Psoas muscle (tissue), 8 donors: ENCODE data around the gene SCNM1. TPM values are rescaled to one million over a fixed set of nuclear protein-coding genes. Genes with fewer than 3 reads are reported as not detected.
"Not testable (repeated sequence)": the region's sequence is repeated elsewhere in the genome, so short reads cannot be mapped to it uniquely, and the experiment has no call there.

Experiments
- ATAC-seq, 4 donors: fragments of 200-7000 bp; cut with Tn5 transposase; one replicate each; pipeline ENCODE4 v1.9.1; 2020; ENCODE audit warnings: moderate library complexity in 3 of 4, mild to moderate bottlenecking in 2 of 4
- DNase-seq, 2 donors: peaks; one replicate each; pipeline ENCODE4 v3.0.0-alpha.2; 2020
- H3K27ac ChIP-seq: fragments of 200-600 bp; one replicate; pipeline ENCODE4 v1.8.0; 2022
- H3K27me3 ChIP-seq, 3 donors: fragments of 200-600 bp in 1 of 3; one replicate each; pipeline versions ENCODE4 v1.6.1 to v1.8.0; 2013 to 2022; ENCODE audit warnings: low read length in 2 of 3, mild to moderate bottlenecking in 2 of 3, moderate library complexity in 1 of 3; ENCODE audit not compliant: insufficient read depth in 3 of 3
- H3K36me3 ChIP-seq, 2 donors: fragments of 200-600 bp in 1 of 2; one replicate each; pipeline versions ENCODE4 v1.6.1 to v1.8.0; 2013 to 2022; ENCODE audit warnings: low read depth in 1 of 2, mild to moderate bottlenecking in 1 of 2, moderate library complexity in 1 of 2; ENCODE audit not compliant: insufficient read depth in 1 of 2
- H3K4me1 ChIP-seq: fragments of 200-600 bp; one replicate; pipeline ENCODE4 v1.8.0; 2022
- H3K4me3 ChIP-seq: fragments of 200-600 bp; one replicate; pipeline ENCODE4 v1.8.0; 2022; ENCODE audit warnings: mild to moderate bottlenecking
- H3K9me3 ChIP-seq: fragments of 200-600 bp; one replicate; pipeline ENCODE4 v1.8.0; 2022
- WGBS, 3 donors: extraction: QIAGEN DNeasy Blood & Tissue Kit; methylation state at CpG; one replicate each; pipeline versions ENCODE4 v1.1.6 to v1.1.7; 2013; 5-methylcytosine and 5-hydroxymethylcytosine counted together
- intact Hi-C, 2 donors: fragments of 100-400 bp; cut with DNase I; formaldehyde crosslinking; loops; one replicate each; pipeline versions ENCODE4 v1.11.0 to v1.14.2; 2022
- polyA plus RNA-seq, 3 donors: library from polyadenylated mRNA; stranded (reverse); fragments of 200-250 nt; gene quantifications; one replicate each; pipeline ENCODE4 v1.2.3, GENCODE V29; 2013
- total RNA-seq, 4 donors: library from RNA; stranded (reverse); fragmentation: NEBNext Ultra II Directional in 2 of 4; extraction: Animal tissue kit (Norgen Biotek cat#: 25700) in 2 of 4; gene quantifications; one replicate each; pipeline versions ENCODE4 v1.2.1 to v1.2.4, GENCODE V29; 2021 to 2023
- TF ChIP-seq, protein P1 (sequence below): fragments of 200-600 bp; IDR thresholded peaks from one replicate; pipeline ENCODE4 v1.8.0; 2022; ENCODE audit warnings: antibody characterized with exemption
- donor health status: healthy with polysubstance abuse.
- donor health status: DM: no; HTN: no; CAD: no; lungs with moderate emphysema.
- donor health status: Bipolar disorder and iron deficiency.
- donor health status: healthy.
- donor health status: DM: yes; HTN: yes; CAD: no.
- donor health status: DM: no; HTN: no; CAD: no.
- donor health status: DM: no; HTN: no; CAD: no.
- donor health status: DM: yes; HTN: yes; CAD: no.

Gene SCNM1
- total and polyA plus RNA-seq, 7 donors, result 23.6 to 78.7 (median 47.9) TPM

DNA sequence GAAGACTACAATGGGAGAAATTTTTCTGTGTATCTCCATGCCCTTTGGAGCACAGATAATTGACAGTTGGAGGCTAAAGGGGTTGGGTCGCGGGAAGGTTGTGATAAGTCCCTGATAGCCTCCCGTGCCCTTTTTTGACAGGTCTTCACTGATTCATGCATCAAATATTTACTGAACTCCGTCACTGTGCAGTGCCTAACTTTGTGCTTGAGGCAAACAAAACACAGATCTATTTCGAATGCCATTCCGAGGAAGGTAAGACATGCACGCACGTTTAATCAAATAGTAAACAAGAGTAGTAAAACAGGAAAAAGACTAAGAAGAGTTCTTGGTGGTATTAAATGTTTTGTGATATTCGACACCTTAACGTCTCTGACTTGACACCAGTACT is 31.9 kb downstream of the SCNM1 start:
- TF ChIP-seq, protein P1, sequence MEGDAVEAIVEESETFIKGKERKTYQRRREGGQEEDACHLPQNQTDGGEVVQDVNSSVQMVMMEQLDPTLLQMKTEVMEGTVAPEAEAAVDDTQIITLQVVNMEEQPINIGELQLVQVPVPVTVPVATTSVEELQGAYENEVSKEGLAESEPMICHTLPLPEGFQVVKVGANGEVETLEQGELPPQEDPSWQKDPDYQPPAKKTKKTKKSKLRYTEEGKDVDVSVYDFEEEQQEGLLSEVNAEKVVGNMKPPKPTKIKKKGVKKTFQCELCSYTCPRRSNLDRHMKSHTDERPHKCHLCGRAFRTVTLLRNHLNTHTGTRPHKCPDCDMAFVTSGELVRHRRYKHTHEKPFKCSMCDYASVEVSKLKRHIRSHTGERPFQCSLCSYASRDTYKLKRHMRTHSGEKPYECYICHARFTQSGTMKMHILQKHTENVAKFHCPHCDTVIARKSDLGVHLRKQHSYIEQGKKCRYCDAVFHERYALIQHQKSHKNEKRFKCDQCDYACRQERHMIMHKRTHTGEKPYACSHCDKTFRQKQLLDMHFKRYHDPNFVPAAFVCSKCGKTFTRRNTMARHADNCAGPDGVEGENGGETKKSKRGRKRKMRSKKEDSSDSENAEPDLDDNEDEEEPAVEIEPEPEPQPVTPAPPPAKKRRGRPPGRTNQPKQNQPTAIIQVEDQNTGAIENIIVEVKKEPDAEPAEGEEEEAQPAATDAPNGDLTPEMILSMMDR, result no peak
- H3K27ac ChIP-seq, result peak overlapping the region; percentile 92
- H3K4me3 ChIP-seq, result peak overlapping the region; percentile 95
- peaks cover 0 to 4% of the 10 kb centered on the region in 2 donors for H3K36me3 ChIP-seq
- no peaks in the 10 kb centered on the region for H3K9me3 ChIP-seq
- WGBS, 3 donors, result 8 to 13% (median 9%) methylated on average over 10 of the region's 10 CpGs
- intact Hi-C loops, result loop anchor here (1.0 to 5.0 kb wide), 3 partner anchors 53 to 149 kb away; partner anchors contain the start of gene RFX5 (in 1 of the 2)
- H3K27me3 ChIP-seq, result no peaks in the 10 kb centered on the region
- H3K4me1 ChIP-seq, result peaks cover 42% of the 10 kb centered on the region
- ATAC-seq, result no peak
- no peak for DNase-seq

DNA sequence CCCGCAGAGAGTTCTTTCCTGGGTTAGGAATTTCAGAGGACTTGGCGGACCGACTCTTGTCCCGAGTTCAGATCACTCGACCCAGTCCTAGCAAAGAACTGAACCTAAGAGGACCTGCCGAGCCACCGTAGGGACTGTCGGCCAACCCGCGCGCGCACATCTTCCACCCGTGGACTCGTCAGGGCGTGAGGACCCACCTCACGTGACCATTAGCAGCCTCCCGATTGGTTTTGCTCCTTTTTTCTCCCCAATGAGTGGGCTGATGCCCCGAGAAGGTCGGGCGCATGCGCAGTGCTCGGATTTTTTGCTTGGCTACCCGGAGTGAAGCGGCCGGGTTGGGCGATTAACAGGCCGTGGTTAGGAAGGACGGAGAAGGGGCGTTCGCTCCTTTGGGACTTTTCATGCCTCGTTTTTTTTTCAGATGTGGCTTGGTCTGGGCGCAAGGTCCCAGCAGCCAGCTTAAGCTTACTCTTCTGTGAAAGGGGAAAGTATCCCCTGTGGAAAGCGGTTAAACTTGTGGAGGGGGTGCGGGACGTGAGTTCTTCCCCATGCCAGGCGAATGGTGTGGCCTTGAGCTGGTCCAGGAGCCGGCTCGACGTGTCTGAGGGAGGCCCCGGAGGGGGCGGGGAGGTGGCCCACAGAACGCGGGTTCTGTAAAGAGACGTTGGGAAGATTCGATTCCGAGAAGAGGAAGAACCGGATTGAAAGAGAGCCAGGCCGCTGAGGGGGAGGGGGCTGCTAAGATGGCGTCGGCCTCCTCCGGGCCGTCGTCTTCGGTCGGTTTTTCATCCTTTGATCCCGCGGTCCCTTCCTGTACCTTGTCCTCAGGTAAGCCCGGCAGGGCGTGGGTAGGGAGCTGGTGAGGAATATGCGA is 32.5 kb downstream of the SCNM1 start, which contains the start of gene PIP5K1A:
Gene PIP5K1A (plus strand): TSS at position 299 of the 874 bp plus-strand sequence. CDS start 445 bp downstream, at position 744.
- DNase-seq, result peak; percentile 99 to 100
- peaks cover 0 to 9% of the 10 kb centered on the region in 2 donors for H3K36me3 ChIP-seq
- H3K4me3 ChIP-seq, result peak within 1 kb of the TSS; percentile 95
- peaks cover 43% of the 10 kb centered on the region for H3K4me1 ChIP-seq
- ATAC-seq, result peak; percentile 93 to 97 (median 95)
- peak within 1 kb of the TSS; percentile 92 for H3K27ac ChIP-seq
- H3K27me3 ChIP-seq, result no peaks in the 10 kb centered on the region
- intact Hi-C loops, result loop anchor here (2.0 to 5.0 kb wide), 2 partner anchors 54 to 149 kb away; partner anchors contain the start of gene RFX5 (in 1 of the 2)
- no peaks in the 10 kb centered on the region for H3K9me3 ChIP-seq
- WGBS, 3 donors, result 0 to 1% (median 1%) methylated on average over 60 of the region's 60 CpGs
- TF ChIP-seq, protein P1, result no peak

DNA sequence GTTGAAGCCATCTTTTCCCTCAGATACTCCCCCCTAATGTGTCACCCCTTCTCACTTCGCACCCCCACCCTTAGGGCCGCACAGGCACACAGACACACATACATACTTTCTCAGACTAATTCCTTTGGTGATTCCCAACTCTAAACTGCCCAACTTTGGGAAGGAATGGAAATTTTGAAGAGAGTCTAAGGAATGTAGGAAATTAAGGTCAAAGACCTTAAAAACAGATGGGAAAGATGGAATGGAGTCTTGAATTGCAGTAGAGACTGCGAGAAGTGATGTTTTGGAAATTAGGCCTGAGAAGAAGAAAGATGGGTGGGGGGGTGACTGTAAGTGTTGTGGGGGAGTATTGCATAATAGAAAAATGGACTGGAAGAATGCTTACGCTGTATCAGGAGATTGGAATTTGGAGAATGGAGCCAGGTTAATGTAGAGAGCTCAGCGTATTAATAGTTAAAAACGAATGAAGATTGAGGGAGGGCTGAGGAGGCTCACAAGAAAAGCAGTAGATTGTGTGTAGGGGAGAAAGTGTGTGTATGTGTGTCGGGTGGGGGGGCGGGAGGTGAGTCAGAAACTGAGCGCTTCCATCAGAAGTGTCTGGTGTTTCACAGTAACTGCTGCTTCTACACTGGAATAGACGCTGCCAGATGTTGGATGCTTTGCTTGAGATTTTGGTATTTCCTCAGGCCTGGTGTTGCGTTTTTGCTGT is 34.1 kb downstream of the SCNM1 start:
- H3K4me3 ChIP-seq, result peak overlapping the region; percentile 95
- DNase-seq (no peak), ATAC-seq (no peak)
- peaks cover 55% of the 10 kb centered on the region for H3K4me1 ChIP-seq
- TF ChIP-seq, protein P1, result no peak
- intact Hi-C loops, result loop anchor here (2.0 to 5.0 kb wide), 3 partner anchors 37 to 147 kb away; partner anchors contain the start of gene RFX5 (in 1 of the 2)
- no peaks in the 10 kb centered on the region for H3K27me3 ChIP-seq
- H3K36me3 ChIP-seq, result peaks cover 0 to 20% of the 10 kb centered on the region in 2 donors
- WGBS, 3 donors, result 19 to 25% (median 23%) methylated on average over 11 of the region's 11 CpGs
- H3K27ac ChIP-seq, result peak overlapping the region; percentile 92
- no peaks in the 10 kb centered on the region for H3K9me3 ChIP-seq

DNA sequence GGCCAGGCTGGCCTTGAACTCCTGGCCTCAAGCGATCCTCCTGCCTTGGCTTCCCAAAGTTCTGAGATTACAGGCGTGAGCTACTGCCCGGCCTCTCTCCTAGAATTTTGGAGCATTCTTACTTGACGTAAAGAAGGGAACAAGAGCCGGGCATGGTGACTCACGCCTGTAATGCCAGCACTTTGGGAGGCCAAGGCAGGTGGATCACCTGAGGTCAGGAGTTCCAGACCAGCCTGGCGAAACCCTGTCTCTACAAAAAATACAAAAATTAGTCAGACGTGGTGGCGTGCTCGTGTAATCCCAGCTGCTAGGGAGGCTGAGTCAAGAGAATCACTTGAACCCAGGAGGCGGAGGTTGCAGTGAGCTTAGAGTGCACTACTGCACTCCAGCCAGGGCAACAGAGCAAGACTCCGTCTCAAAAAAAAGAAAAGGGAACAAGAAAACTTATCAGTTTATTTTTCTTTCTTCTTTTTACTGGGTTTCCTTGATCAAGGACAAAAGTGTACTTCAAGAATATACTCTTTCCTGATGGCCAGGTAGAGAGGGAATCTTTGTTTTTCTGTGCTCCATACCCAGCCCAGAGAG is 39.5 kb downstream of the SCNM1 start:
- intact Hi-C loops, H3K27ac ChIP-seq, ATAC-seq, DNase-seq, H3K9me3 ChIP-seq, H3K4me3 ChIP-seq, H3K27me3 ChIP-seq: not testable (repeated sequence)
- WGBS, 3 donors, result 88 to 94% (median 92%) methylated on average over 12 of the region's 12 CpGs
- H3K36me3 ChIP-seq, result peaks cover 0 to 65% of the 10 kb centered on the region in 2 donors
- H3K4me1 ChIP-seq, result peaks cover 36% of the 10 kb centered on the region
